PC-3 (cell line): ENCODE data around the gene CIP2A.

Experiments used
- EZH2 ChIP-seq: fragments of 300-600 bp; sonication (generic); IDR thresholded peaks from one replicate; pipeline ENCODE4 v1.6.1; 2017; ENCODE audit warnings: antibody characterized with exemption, mild to moderate bottlenecking, low read length; ENCODE audit not compliant: unreplicated experiment
- TF ChIP-seq, protein P1 (sequence below): fragments of 300-600 bp; sonication (generic); conservative IDR thresholded peaks from 2 replicates; pipeline ENCODE4 v1.5.1; 2017; ENCODE audit warnings: antibody characterized with exemption, low read depth, mild to moderate bottlenecking, low read length

- TF ChIP-seq, protein P1, sequence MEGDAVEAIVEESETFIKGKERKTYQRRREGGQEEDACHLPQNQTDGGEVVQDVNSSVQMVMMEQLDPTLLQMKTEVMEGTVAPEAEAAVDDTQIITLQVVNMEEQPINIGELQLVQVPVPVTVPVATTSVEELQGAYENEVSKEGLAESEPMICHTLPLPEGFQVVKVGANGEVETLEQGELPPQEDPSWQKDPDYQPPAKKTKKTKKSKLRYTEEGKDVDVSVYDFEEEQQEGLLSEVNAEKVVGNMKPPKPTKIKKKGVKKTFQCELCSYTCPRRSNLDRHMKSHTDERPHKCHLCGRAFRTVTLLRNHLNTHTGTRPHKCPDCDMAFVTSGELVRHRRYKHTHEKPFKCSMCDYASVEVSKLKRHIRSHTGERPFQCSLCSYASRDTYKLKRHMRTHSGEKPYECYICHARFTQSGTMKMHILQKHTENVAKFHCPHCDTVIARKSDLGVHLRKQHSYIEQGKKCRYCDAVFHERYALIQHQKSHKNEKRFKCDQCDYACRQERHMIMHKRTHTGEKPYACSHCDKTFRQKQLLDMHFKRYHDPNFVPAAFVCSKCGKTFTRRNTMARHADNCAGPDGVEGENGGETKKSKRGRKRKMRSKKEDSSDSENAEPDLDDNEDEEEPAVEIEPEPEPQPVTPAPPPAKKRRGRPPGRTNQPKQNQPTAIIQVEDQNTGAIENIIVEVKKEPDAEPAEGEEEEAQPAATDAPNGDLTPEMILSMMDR, result no peak
- TF ChIP-seq EZH2, result no peak
These were observed 60.6 kb downstream of the CIP2A start for GRCh38 chr3:108528459-108529252.
